GM12891 (cell line): ENCODE measurements around the gene G6PC3.

Source experiments
- PAX5 ChIP-seq: IDR thresholded peaks from 2 replicates; pipeline ENCODE4 v1.6.1; 2011; ENCODE audit warnings: low read length, moderate library complexity, mild to moderate bottlenecking; ENCODE audit not compliant: insufficient read depth, severe bottlenecking
- POLR2A ChIP-seq: IDR thresholded peaks from 2 replicates; pipeline ENCODE4 v1.6.1; 2011; ENCODE audit warnings: low read depth, low read length, control low read depth
- POLR2AphosphoS5 ChIP-seq: IDR thresholded peaks from 2 replicates; pipeline ENCODE4 v1.6.1; 2011; ENCODE audit warnings: low read depth, low read length, control low read depth
- SPI1 ChIP-seq: IDR thresholded peaks from 2 replicates; pipeline ENCODE4 v1.6.1; 2011; ENCODE audit warnings: low read depth, low read length, control low read depth
- TAF1 ChIP-seq: IDR thresholded peaks from 2 replicates; pipeline ENCODE4 v1.6.1; 2011; ENCODE audit warnings: low read depth, low read length, control low read depth

DNA sequence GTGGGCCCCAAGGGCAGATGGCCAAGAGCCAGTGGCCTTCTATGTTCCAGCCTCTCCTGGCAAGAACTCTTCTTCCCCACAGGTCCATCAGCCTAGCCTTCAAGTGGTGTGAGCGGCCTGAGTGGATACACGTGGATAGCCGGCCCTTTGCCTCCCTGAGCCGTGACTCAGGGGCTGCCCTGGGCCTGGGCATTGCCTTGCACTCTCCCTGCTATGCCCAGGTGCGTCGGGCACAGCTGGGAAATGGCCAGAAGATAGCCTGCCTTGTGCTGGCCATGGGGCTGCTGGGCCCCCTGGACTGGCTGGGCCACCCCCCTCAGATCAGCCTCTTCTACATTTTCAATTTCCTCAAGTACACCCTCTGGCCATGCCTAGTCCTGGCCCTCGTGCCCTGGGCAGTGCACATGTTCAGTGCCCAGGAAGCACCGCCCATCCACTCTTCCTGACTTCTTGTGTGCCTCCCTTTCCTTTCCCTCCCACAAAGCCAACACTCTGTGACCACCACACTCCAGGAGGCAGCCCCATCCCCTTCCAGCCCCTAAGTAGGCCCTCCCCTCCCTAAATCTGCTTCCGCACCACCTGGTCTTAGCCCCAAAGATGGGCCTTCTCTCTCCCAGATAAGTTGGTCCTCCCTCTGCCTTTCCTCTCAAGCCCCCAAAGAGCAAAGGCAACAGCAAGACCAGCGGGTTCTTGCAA, 5.2 kb downstream of the G6PC3 start:
- no peak for TF ChIP-seq SPI1
- no peak for TF ChIP-seq POLR2A
- TF ChIP-seq POLR2AphosphoS5 = no peak
- TF ChIP-seq TAF1 = no peak
- no peak for TF ChIP-seq PAX5
